ENCODE data around the gene EPB41. TPM values are rescaled to one million over a fixed set of nuclear protein-coding genes. Genes with fewer than 3 reads are reported as not detected.

Gene EPB41
- total and polyA plus RNA-seq, 2 of the 8 experiments (the other 6 are each of a cell fraction or from before 2014, with no cell fraction given) = 36.7 to 109 TPM

- no peak overlapping the region for H3K23ac ChIP-seq (ENCODE audit: insufficient read length)
- H2BK120ac ChIP-seq (replicated peaks; ENCODE audit: low read depth, low read length) = no peak overlapping the region
- no peaks in the 10 kb centered on the region for H3K79me2 ChIP-seq (ENCODE audit: control insufficient read depth in 1 of 2, insufficient read depth in 2 of 2, low read length in 2 of 2)
- no peak overlapping the region for H2AFZ ChIP-seq (ENCODE audit: low read length)
- H3K23me2 ChIP-seq (ENCODE audit: low read depth, low read length) = no peaks in the 10 kb centered on the region
- H2BK15ac ChIP-seq (ENCODE audit: low read length) = no peak overlapping the region
- no peak overlapping the region for H3K27ac ChIP-seq (ENCODE audit: low read depth, low read length)
- peaks cover 0 to 7% (median 1%) of the 10 kb centered on the region in 4 experiments; a peak in 2 of 7 replicates for H3K4me1 ChIP-seq (replicated peaks in 1 of 4; ENCODE audit: control insufficient read depth in 3 of 4, insufficient read depth in 4 of 4, low read length in 3 of 4)
- H3K14ac ChIP-seq (ENCODE audit: insufficient read length) = no peak overlapping the region
- H3K18ac ChIP-seq (ENCODE audit: extremely low read depth, low read length) = no peak overlapping the region
- ChIA-PET CTCF (ENCODE audit: partially characterized antibody) (interaction anchor here (1.0 kb wide), 1 partner anchor 24 kb away, joined by 3 read pairs; no protein-coding TSS in a partner anchor), POLR2A (ENCODE audit: partially characterized antibody) (no interaction called here)
- no peak overlapping the region for H2BK20ac ChIP-seq (ENCODE audit: low read length)
- no peak overlapping the region for H3K4ac ChIP-seq (replicated peaks; ENCODE audit: insufficient read length, low read depth, low read length)
- H2AK5ac ChIP-seq (ENCODE audit: low read depth, low read length) = no peak overlapping the region
- H3K79me1 ChIP-seq (ENCODE audit: low read depth, low read length) = no peaks in the 10 kb centered on the region
- H3K4me3 ChIP-seq (ENCODE audit: extremely low read depth in 1 of 4, insufficient read depth in 2 of 4, low read depth in 3 of 4, low read length in 4 of 4) = no peak overlapping the region
- no peak for FAIRE-seq
- H4K5ac ChIP-seq (ENCODE audit: insufficient read length, low read depth, low read length) = no peak overlapping the region
- H3K27me3 ChIP-seq (replicated peaks in 1 of 4; ENCODE audit: control insufficient read depth in 3 of 4, extremely low read depth in 1 of 4, insufficient read depth in 3 of 4, low read length in 3 of 4) = no peaks in the 10 kb centered on the region
- no peak overlapping the region for H3K56ac ChIP-seq (replicated peaks; ENCODE audit: insufficient read length, low read depth, low read length)
- H2BK12ac ChIP-seq (ENCODE audit: low read depth, low read length) = no peak overlapping the region
- no peak overlapping the region for H4K8ac ChIP-seq (ENCODE audit: extremely low read depth, insufficient read depth, low read length)
- no peaks in the 10 kb centered on the region for H4K20me1 ChIP-seq (replicated peaks in 1 of 2; ENCODE audit: control insufficient read depth in 1 of 2, insufficient read depth in 2 of 2, low read length in 2 of 2)
- H4K91ac ChIP-seq (replicated peaks; ENCODE audit: insufficient read length, low read length) = no peak overlapping the region
- H3K9me3 ChIP-seq (ENCODE audit: insufficient read depth in 2 of 2, low read depth in 1 of 2, low read length in 1 of 2) = no peaks in the 10 kb centered on the region
- DNase-seq (ENCODE audit: low read depth in 1 of 2, low spot score in 2 of 2) = no peak
- 90% methylated on average over 3 of the region's 3 CpGs; no CpG with 5 or more reads in 1 of the 2 experiments for WGBS, 2 experiments (ENCODE audit: extremely low coverage in 1 of 2, insufficient coverage in 1 of 2, insufficient read length in 1 of 2, insufficient replicate concordance in 2 of 2, low coverage in 1 of 2, low lambda C conversion rate in 2 of 2, missing lambda C conversion rate in 1 of 2)
- no peak overlapping the region for H2BK5ac ChIP-seq (ENCODE audit: low read depth, low read length)
- no peak overlapping the region for H3K4me2 ChIP-seq (ENCODE audit: insufficient read depth in 1 of 2, low read depth in 2 of 2, low read length in 2 of 2)
- H3K9ac ChIP-seq (replicated peaks in 1 of 4; ENCODE audit: extremely low read depth in 1 of 4, low read depth in 3 of 4, low read length in 3 of 4) = no peak overlapping the region
- H3K36me3 ChIP-seq (ENCODE audit: control insufficient read depth in 2 of 4, insufficient read depth in 4 of 4, low read length in 3 of 4) = peaks cover 2 to 13% (median 3%) of the 10 kb centered on the region in 4 experiments; a peak in 6 of 8 replicates
- TF ChIP-seq CBX5 (IDR thresholded peaks at IDR 0.05; ENCODE audit: low read depth, low read length) (no peak), BACH1 (IDR thresholded peaks at IDR 0.05; ENCODE audit: low read length) (no peak), FOSL1 (IDR thresholded peaks at IDR 0.05; ENCODE audit: insufficient read depth, low read depth, low read length) (no peak), EP300 (IDR thresholded peaks at IDR 0.05; ENCODE audit: borderline replicate concordance in 1 of 2, low read depth in 2 of 2, low read length in 2 of 2) (no peak), EGR1 (IDR thresholded peaks at IDR 0.05; ENCODE audit: borderline replicate concordance, low read depth, low read length) (no peak), KDM1A (IDR thresholded peaks at IDR 0.05; ENCODE audit: borderline replicate concordance, low read length) (no peak), SAP30 (IDR thresholded peaks at IDR 0.05; ENCODE audit: insufficient read depth, insufficient replicate concordance, low read length) (no peak), SP2 (IDR thresholded peaks at IDR 0.05; ENCODE audit: low read length) (no peak), CEBPB (IDR thresholded peaks at IDR 0.05; ENCODE audit: low read depth, low read length) (no peak), CREB1 (IDR thresholded peaks at IDR 0.05) (no peak), BCL11A (IDR thresholded peaks at IDR 0.05; ENCODE audit: low read depth in 2 of 2, low read length in 2 of 2) (no peak), POU5F1 (IDR thresholded peaks at IDR 0.05; ENCODE audit: low read depth, low read length) (no peak), SIRT6 (IDR thresholded peaks at IDR 0.05; ENCODE audit: low read length) (no peak), POLR2A (IDR thresholded peaks at IDR 0.05; ENCODE audit: control extremely low read depth in 1 of 2, low read depth in 2 of 2, low read length in 2 of 2) (no peak), EZH2 (IDR thresholded peaks at IDR 0.05; ENCODE audit: low read depth, low read length, severe bottlenecking) (no peak), GABPA (IDR thresholded peaks at IDR 0.05; ENCODE audit: borderline replicate concordance, insufficient read depth, low read length) (no peak)
Observed at GRCh38 chr1:29094433-29094832, 180.1 kb downstream of the EPB41 start.
